MM.1S (cell line): ENCODE measurements around the gene TTI1.

Experiments
- DNase-seq: peaks from one replicate; pipeline ENCODE4 v3.0.0-alpha.2; 2015
- H2AFZ ChIP-seq: fragments of 300-600 bp; sonication (generic); 2 replicates; pipeline ENCODE4 v1.6.0; 2016; ENCODE audit warnings: antibody characterized with exemption, low read length
- H3F3A ChIP-seq: fragments of 300-600 bp; sonication (generic); 2 replicates; pipeline ENCODE4 v1.6.1; 2016; ENCODE audit warnings: mild to moderate bottlenecking, antibody characterized with exemption, low read length, moderate library complexity, mixed read lengths; ENCODE audit not compliant: insufficient read depth
- H3K27ac ChIP-seq: fragments of 300-600 bp; sonication (generic); 2 replicates; pipeline ENCODE4 v1.5.1; 2016; ENCODE audit warnings: mild to moderate bottlenecking, low read length
- H3K27me3 ChIP-seq: fragments of 300-600 bp; sonication (generic); replicated peaks from 2 replicates; pipeline ENCODE4 v1.6.0; 2016; ENCODE audit warnings: low read length; ENCODE audit not compliant: insufficient read depth
- H3K36me3 ChIP-seq: fragments of 300-600 bp; sonication (generic); replicated peaks from 2 replicates; pipeline ENCODE4 v1.6.1; 2016; ENCODE audit warnings: mild to moderate bottlenecking, low read length, mixed read lengths; ENCODE audit not compliant: insufficient read depth
- H3K4me1 ChIP-seq: fragments of 300-600 bp; sonication (generic); 2 replicates; pipeline ENCODE4 v1.6.1; 2016; ENCODE audit warnings: low read length, mixed read lengths
- H3K4me2 ChIP-seq: fragments of 300-600 bp; sonication (generic); 2 replicates; pipeline ENCODE4 v1.6.0; 2016; ENCODE audit warnings: low read depth, low read length
- H3K4me3 ChIP-seq: fragments of 300-600 bp; sonication (generic); 2 replicates; pipeline ENCODE4 v1.5.1; 2016; ENCODE audit warnings: low read length, mixed read lengths
- H3K79me2 ChIP-seq: fragments of 300-600 bp; sonication (generic); 2 replicates; pipeline ENCODE4 v1.6.1; 2016; ENCODE audit warnings: mixed run types, low read length, mixed read lengths
- H3K9ac ChIP-seq: fragments of 300-600 bp; sonication (generic); 2 replicates; pipeline ENCODE4 v1.6.1; 2016; ENCODE audit warnings: low read length, mixed read lengths
- H3K9me2 ChIP-seq: fragments of 300-600 bp; sonication (generic); replicated peaks from 2 replicates; pipeline ENCODE4 v1.6.1; 2016; ENCODE audit warnings: mild to moderate bottlenecking, low read length, mixed read lengths; ENCODE audit not compliant: insufficient read depth
- H3K9me3 ChIP-seq: fragments of 300-600 bp; sonication (generic); replicated peaks from 2 replicates; pipeline ENCODE4 v1.6.1; 2016; ENCODE audit warnings: mild to moderate bottlenecking, low read length, mixed read lengths; ENCODE audit not compliant: insufficient read depth
- H4K20me1 ChIP-seq: fragments of 300-600 bp; sonication (generic); 2 replicates; pipeline ENCODE4 v1.6.1; 2016; ENCODE audit warnings: mild to moderate bottlenecking, low read length, moderate library complexity, mixed read lengths; ENCODE audit not compliant: insufficient read depth
- EZH2 ChIP-seq: fragments of 300-600 bp; sonication (generic); optimal IDR thresholded peaks from 2 replicates; pipeline ENCODE3; 2017; ENCODE audit warnings: low read depth, mild to moderate bottlenecking, antibody characterized with exemption, low read length, mixed read lengths
- EZH2phosphoT487 ChIP-seq: fragments of 300-600 bp; sonication (generic); IDR thresholded peaks from 2 replicates; pipeline ENCODE4 v1.6.1; 2018; ENCODE audit warnings: antibody characterized with exemption, low read length
- TF ChIP-seq, protein P1 (sequence below): fragments of 300-600 bp; sonication (generic); IDR thresholded peaks from 2 replicates; pipeline ENCODE4 v1.5.1; 2016; ENCODE audit warnings: antibody characterized with exemption, low read length, mixed read lengths

Gene TTI1

GRCh38 chr20:37940858-37941257 lies 92.4 kb downstream of the TTI1 start:
- no peaks in the 10 kb centered on the region for H3K79me2 ChIP-seq
- H3K27me3 ChIP-seq, result no peaks in the 10 kb centered on the region
- no peak overlapping the region for H3K27ac ChIP-seq
- DNase-seq, result no peak
- TF ChIP-seq EZH2 (no peak), EZH2phosphoT487 (no peak)
- TF ChIP-seq, protein P1, sequence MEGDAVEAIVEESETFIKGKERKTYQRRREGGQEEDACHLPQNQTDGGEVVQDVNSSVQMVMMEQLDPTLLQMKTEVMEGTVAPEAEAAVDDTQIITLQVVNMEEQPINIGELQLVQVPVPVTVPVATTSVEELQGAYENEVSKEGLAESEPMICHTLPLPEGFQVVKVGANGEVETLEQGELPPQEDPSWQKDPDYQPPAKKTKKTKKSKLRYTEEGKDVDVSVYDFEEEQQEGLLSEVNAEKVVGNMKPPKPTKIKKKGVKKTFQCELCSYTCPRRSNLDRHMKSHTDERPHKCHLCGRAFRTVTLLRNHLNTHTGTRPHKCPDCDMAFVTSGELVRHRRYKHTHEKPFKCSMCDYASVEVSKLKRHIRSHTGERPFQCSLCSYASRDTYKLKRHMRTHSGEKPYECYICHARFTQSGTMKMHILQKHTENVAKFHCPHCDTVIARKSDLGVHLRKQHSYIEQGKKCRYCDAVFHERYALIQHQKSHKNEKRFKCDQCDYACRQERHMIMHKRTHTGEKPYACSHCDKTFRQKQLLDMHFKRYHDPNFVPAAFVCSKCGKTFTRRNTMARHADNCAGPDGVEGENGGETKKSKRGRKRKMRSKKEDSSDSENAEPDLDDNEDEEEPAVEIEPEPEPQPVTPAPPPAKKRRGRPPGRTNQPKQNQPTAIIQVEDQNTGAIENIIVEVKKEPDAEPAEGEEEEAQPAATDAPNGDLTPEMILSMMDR, result no peak
- H3K9me3 ChIP-seq, result no peaks in the 10 kb centered on the region
- H3K4me3 ChIP-seq, result no peak overlapping the region
- no peak overlapping the region for H2AFZ ChIP-seq
- H3F3A ChIP-seq, result no peaks in the 10 kb centered on the region
- no peaks in the 10 kb centered on the region for H3K36me3 ChIP-seq
- H3K4me1 ChIP-seq, result no peaks in the 10 kb centered on the region
- H3K9me2 ChIP-seq, result no peaks in the 10 kb centered on the region
- H3K9ac ChIP-seq, result no peak overlapping the region
- H4K20me1 ChIP-seq, result no peaks in the 10 kb centered on the region
- no peak overlapping the region for H3K4me2 ChIP-seq

DNA sequence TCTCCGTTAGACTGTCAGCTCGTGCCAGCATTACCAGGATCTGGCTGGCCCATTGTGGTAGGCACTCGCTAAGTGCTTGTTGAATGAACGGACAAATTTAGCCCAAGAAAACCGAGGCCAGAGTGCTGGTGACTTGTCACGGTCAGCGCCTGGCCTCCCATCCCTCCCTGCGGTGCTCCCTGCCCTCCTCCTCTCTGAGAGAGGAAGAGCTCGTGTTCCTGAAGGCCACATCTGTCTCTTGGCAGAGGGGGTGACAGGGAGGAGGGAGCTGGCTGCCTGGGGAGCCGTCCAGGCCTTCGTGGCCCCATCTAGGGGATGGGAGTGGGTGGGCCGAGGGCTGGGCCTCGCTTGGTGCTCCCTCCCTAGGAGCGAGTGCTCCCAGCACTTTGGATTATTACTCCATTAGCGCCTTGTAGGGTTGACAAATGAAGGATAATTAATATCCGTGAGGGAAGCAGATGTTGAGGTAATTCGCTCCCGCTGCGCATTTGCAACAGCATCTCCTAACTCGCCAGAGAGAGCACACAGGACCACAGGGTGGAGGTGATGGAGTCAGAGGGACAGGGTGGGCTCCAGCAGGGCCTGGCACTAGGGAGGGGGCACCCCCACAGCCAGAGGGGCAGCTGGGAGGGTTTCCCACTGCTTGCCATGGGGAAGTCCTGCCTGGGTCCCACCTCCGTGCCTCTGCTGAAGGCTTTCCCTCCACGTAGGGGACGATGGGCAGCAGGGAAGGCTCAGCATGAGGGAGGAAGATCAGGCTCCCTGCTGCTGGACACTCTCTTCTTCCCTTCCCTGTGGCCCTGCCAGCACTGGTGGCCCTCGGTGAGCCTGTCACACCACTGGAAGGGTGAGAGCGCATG lies 93.3 kb downstream of the TTI1 start:
- no peak overlapping the region for H2AFZ ChIP-seq
- no peaks in the 10 kb centered on the region for H3K79me2 ChIP-seq
- TF ChIP-seq EZH2, result no peak
- TF ChIP-seq, protein P1, result no peak
- no peak for TF ChIP-seq EZH2phosphoT487
- DNase-seq, result no peak
- no peaks in the 10 kb centered on the region for H3K36me3 ChIP-seq
- no peak overlapping the region for H3K4me3 ChIP-seq
- no peaks in the 10 kb centered on the region for H3K9me2 ChIP-seq
- H3K9me3 ChIP-seq, result no peaks in the 10 kb centered on the region
- no peaks in the 10 kb centered on the region for H3F3A ChIP-seq
- no peaks in the 10 kb centered on the region for H4K20me1 ChIP-seq
- H3K4me1 ChIP-seq, result no peaks in the 10 kb centered on the region
- H3K27me3 ChIP-seq, result no peaks in the 10 kb centered on the region
- H3K9ac ChIP-seq, result no peak overlapping the region
- H3K4me2 ChIP-seq, result no peak overlapping the region
- no peak overlapping the region for H3K27ac ChIP-seq

DNA sequence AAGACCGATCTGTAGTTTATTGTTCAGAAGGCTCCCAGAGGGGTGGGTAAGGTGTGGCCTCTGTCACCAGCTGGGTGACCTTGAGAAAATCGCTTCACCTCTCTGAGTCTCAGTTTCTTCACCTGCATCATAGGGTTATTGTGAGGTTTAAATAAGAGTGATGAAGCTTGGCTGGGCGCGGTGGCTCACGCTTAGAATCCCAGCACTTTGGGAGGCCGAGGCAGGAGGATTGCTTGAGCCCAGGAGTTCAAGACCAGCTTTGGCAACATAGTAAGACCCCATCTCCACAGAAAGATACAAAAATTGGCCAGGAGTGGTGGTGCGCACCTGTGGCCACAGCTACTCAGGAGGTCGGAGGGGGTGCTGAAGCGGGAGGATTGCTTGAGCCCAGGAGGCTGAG lies 94.3 kb downstream of the TTI1 start:
- no peak overlapping the region for H3K4me3 ChIP-seq
- H3K27me3 ChIP-seq, result peaks cover 3% of the 10 kb centered on the region; the same call in 1 of the 2 replicates
- H3K79me2 ChIP-seq, result no peaks in the 10 kb centered on the region
- no peaks in the 10 kb centered on the region for H3K4me1 ChIP-seq
- no peaks in the 10 kb centered on the region for H3F3A ChIP-seq
- DNase-seq, result no peak
- no peak for TF ChIP-seq EZH2
- TF ChIP-seq, protein P1, result no peak
- TF ChIP-seq EZH2phosphoT487, result no peak
- H3K36me3 ChIP-seq, result no peaks in the 10 kb centered on the region
- no peaks in the 10 kb centered on the region for H3K9me3 ChIP-seq
- no peak overlapping the region for H3K4me2 ChIP-seq
- H3K9me2 ChIP-seq, result no peaks in the 10 kb centered on the region
- no peak overlapping the region for H3K9ac ChIP-seq
- H4K20me1 ChIP-seq, result no peaks in the 10 kb centered on the region
- H2AFZ ChIP-seq, result no peak overlapping the region
- no peak overlapping the region for H3K27ac ChIP-seq
